Measurements from ENCODE around the gene FRMD4A.
"Not testable (repeated sequence)": the region's sequence is repeated elsewhere in the genome, so short reads cannot be mapped to it uniquely, and the experiment has no call there.

The FRMD4A gene

DNA sequence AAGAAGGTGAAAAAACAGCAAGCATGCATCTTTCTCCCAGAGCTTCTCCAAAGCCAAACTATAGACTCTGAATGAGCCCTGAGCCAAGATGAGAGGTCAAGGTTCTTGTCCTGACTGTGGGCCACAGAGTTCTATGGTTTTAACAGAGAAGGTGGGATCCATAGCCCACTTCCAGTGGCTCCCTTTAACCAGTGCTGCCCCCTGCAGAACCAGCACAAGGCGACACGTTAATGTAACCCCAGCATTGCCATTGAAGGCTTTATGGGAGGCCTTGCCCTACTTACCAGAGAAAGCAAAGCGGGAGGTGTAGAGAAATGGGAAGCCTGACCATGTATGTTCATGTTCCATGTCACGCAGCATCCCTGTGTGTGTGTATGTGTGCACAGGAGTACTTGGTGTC lies 500.3 kb downstream of the FRMD4A start:
- DNase-seq (ENCODE audit: insufficient read length, low spot score) (no peak), FAIRE-seq (no peak)
- TF ChIP-seq, protein P1, sequence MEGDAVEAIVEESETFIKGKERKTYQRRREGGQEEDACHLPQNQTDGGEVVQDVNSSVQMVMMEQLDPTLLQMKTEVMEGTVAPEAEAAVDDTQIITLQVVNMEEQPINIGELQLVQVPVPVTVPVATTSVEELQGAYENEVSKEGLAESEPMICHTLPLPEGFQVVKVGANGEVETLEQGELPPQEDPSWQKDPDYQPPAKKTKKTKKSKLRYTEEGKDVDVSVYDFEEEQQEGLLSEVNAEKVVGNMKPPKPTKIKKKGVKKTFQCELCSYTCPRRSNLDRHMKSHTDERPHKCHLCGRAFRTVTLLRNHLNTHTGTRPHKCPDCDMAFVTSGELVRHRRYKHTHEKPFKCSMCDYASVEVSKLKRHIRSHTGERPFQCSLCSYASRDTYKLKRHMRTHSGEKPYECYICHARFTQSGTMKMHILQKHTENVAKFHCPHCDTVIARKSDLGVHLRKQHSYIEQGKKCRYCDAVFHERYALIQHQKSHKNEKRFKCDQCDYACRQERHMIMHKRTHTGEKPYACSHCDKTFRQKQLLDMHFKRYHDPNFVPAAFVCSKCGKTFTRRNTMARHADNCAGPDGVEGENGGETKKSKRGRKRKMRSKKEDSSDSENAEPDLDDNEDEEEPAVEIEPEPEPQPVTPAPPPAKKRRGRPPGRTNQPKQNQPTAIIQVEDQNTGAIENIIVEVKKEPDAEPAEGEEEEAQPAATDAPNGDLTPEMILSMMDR (IDR thresholded peaks at IDR 0.05; ENCODE audit: insufficient read depth, missing control alignments), result no peak

DNA sequence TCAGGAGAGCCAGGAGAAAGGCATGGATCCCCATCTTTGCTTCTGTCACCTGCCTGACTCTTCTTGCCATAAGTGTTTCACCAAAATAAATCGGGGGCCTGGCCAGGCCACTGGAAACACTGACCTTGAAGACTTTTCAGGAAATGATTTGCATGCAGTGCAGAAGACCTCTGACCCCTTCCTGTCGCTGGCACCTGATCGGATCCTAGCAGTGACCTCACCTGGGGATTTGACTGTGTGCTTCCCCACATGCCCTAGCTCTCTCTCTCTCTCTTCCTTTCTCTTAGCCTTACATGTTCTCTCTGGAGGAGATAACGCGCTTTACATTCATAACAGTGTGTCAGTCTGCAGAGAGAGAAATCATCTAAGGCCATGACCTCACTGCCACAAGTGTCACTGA lies 500.9 kb downstream of the FRMD4A start:
- FAIRE-seq, result no peak
- no peak for DNase-seq (ENCODE audit: insufficient read length, low spot score)
- TF ChIP-seq, protein P1 (IDR thresholded peaks at IDR 0.05; ENCODE audit: insufficient read depth, missing control alignments), result no peak

DNA sequence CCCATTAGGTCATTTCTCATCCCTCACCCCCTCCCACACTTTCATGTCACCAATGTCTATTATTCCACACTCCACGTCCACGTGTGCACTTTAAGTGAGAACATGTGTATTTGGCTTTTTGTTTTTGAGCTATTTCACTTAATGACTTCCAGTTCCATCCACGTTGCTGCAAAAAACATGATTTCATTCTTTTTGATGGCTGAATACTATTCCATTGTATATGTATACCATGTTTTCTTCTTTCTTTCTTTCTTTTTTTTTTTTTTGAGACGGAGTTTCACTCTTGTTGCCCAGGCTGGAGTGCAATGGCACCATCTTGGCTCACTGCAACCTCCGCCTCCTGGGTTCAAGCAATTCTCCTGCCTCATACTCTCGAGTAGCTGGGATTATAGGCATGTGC lies 502.4 kb downstream of the FRMD4A start:
- not testable (repeated sequence) for DNase-seq (ENCODE audit: insufficient read length, low spot score); FAIRE-seq

DNA sequence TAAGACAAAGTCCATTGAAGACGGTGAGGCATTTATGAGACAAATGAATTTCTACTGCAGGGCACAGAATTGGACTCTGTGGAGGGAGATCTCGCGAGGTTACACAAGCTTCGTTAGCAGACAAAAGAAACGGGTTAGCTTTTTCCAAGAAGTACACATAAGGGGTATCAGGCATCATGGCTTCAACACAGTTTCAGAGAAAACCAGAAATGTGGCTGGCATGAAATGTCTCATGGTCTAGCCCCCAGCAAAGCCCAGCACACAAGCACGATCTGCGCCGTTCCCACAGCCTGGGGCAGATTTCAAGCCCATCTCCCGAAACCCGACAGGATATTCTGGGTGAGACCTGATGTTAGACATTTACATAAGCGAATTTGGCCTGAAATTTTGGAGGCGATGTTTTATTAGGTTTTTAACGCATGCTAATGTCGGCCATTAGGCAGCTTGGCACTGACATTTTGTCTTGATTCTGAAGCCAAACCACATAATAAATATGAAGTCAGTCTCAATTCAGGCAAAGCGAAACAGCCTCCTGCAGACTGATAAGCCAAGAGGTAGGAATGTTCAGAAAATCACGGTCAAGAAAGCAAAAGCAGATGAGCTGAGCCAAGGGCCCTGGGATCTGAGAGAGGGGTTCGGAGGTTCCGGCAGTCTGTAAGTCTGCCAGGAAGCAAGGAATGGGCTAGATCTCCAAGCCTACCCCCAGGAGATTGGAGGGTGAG lies 503.5 kb downstream of the FRMD4A start:
- no peak for DNase-seq (ENCODE audit: insufficient read length, low spot score)
- FAIRE-seq, result no peak
- TF ChIP-seq, protein P1 (IDR thresholded peaks at IDR 0.05; ENCODE audit: insufficient read depth, missing control alignments), result no peak

DNA sequence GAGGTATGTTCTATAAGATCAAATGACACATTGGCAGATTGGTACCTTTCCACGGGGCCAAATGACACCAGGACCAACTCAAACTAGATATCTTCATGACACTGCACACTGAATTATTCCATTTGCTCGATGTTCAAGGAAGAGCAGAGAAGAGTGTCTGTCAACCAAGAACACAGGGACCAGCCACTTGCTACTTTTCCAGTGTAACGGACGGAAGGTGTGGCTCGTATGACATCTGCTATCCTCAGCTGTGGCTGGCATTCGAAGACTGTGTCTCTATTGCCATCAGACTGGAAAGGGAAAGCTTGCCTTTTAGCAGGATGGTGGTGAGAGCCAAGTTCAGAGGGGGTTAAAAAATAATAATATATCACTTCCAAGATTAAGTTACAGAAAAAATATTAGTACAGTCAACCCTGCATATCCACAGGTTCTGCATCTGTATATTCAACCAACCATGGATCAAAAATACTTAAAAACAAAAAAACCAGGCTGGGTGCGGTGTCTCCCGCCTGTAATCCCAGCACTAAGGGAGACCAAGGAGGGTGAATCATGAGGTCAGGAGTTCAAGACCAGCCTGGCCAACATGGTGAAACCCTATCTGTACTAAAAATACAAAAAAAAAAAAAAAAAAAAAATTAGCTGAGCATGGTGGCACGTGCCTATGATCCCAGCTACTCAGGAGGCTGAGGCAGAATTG lies 506.9 kb downstream of the FRMD4A start:
- no peak for FAIRE-seq
- TF ChIP-seq, protein P1 (IDR thresholded peaks at IDR 0.05; ENCODE audit: insufficient read depth, missing control alignments), result no peak
- DNase-seq (ENCODE audit: insufficient read length, low spot score), result no peak

DNA sequence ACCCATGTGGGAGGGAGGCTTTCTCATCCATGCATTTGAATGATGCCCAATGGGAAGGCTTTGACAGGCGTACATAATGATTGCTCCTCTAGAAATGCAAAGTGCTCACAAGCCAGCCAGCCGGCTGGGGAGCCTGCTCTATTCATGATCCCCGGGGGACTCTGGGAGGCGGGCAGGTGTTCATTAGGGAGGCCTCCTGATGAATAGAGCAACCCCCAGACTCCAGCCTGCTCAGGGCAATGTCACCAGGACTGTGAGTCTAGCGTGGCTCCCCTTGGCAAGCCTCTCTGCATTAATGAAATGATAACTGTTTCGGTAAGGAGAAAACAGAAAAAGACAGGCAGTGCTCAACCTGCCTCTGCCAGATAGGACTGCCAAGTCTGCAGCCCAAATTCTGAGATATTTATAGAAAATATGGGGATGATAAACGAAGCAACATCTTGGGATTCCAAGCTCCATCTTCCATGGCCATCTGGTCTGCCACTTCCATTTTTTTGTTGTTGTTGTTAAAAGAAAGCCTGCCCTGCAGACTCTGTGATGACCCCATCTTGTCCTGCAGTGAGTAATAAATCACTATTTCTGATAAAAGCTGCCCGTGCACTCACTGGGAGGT lies 507.5 kb downstream of the FRMD4A start:
- no peak for DNase-seq (ENCODE audit: insufficient read length, low spot score)
- FAIRE-seq, result no peak
- TF ChIP-seq, protein P1 (IDR thresholded peaks at IDR 0.05; ENCODE audit: insufficient read depth, missing control alignments), result no peak

DNA sequence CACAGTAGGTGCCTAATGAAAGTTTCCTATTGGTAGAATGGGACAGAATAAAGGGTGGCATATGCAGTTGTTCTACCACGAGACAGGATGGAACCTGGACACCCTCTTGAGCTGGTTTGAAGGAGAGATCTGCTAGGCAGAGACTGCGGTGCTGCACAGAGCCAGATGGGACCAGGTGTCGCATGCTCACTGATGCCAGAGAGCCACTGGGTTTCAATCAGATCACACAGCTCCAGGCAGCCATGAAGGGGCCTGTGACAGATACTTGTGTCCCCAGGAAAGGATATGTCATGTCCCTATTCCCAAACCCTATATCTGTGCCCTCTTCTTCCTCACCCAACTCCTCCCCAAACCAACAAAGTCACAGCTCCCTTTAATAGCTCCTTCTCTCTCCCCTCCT lies 508.2 kb downstream of the FRMD4A start:
- DNase-seq (ENCODE audit: insufficient read length, low spot score) (no peak), FAIRE-seq (no peak)
- TF ChIP-seq, protein P1 (IDR thresholded peaks at IDR 0.05; ENCODE audit: insufficient read depth, missing control alignments), result no peak

All from D721Med (cell line).